ENCODE data around the gene WDR86. TPM values are rescaled to one million over a fixed set of nuclear protein-coding genes. Genes with fewer than 3 reads are reported as not detected.

WDR86 gene
- total and polyA plus RNA-seq, 2 of the 4 experiments (the other 2 are of a cell fraction), result not detected

- H3K4ac ChIP-seq (ENCODE audit: low read depth, low read length), result no peak overlapping the region
- no peak overlapping the region for H2AFZ ChIP-seq (replicated peaks; ENCODE audit: low read length, poor library complexity)
- intact Hi-C loops (cut with micrococcal nuclease) (no loop called here), dilution Hi-C loops (cut with HindIII; ENCODE audit: low sequenced_read_pairs, unreplicated experiment) (no loop called here), in situ Hi-C loops (cut with MboI; ENCODE audit: low sequenced_read_pairs) (loop anchor here (5.0 to 25.0 kb wide), 2 partner anchors 35 to 410 kb away; no protein-coding TSS in a partner anchor)
- H2BK20ac ChIP-seq (ENCODE audit: low read depth, low read length), result no peak overlapping the region
- no peak overlapping the region for H3K14ac ChIP-seq (replicated peaks; ENCODE audit: low read depth, low read length)
- H3K18ac ChIP-seq (ENCODE audit: low read depth, low read length), result no peak overlapping the region
- CTCF ChIA-PET, result interaction anchor here (7.1 kb wide), 1 partner anchor 37 kb away, joined by 38 read pairs; no protein-coding TSS in a partner anchor
- no peaks in the 10 kb centered on the region for H4K20me1 ChIP-seq (ENCODE audit: insufficient read depth, low read length)
- H3K9me1 ChIP-seq (ENCODE audit: insufficient read depth, low read length), result no peaks in the 10 kb centered on the region
- H3K23ac ChIP-seq (ENCODE audit: low read depth, low read length), result no peak overlapping the region
- H3K4me2 ChIP-seq (ENCODE audit: low read depth, low read length), result no peak overlapping the region
- no peak for TF ChIP-seq CHD1 (IDR thresholded peaks at IDR 0.05; ENCODE audit: low read depth, low read length)
- TF ChIP-seq BHLHE40 (IDR thresholded peaks at IDR 0.05; ENCODE audit: low read depth, low read length), result no peak
- TF ChIP-seq MXI1 (IDR thresholded peaks at IDR 0.05; ENCODE audit: borderline replicate concordance, low read depth, low read length), result no peak
- no peak for TF ChIP-seq RFX5 (IDR thresholded peaks at IDR 0.05; ENCODE audit: low read depth, low read length)
- TF ChIP-seq USF2 (IDR thresholded peaks at IDR 0.05; ENCODE audit: low read depth, low read length), result no peak
- TF ChIP-seq POLR2A (IDR thresholded peaks at IDR 0.05; ENCODE audit: low read depth, low read length), result no peak
- TF ChIP-seq MAFK (IDR thresholded peaks at IDR 0.05; ENCODE audit: low read depth, low read length), result no peak
- TF ChIP-seq SMC3 (IDR thresholded peaks at IDR 0.05; ENCODE audit: low read depth, low read length), result no peak
- TF ChIP-seq, protein P1, sequence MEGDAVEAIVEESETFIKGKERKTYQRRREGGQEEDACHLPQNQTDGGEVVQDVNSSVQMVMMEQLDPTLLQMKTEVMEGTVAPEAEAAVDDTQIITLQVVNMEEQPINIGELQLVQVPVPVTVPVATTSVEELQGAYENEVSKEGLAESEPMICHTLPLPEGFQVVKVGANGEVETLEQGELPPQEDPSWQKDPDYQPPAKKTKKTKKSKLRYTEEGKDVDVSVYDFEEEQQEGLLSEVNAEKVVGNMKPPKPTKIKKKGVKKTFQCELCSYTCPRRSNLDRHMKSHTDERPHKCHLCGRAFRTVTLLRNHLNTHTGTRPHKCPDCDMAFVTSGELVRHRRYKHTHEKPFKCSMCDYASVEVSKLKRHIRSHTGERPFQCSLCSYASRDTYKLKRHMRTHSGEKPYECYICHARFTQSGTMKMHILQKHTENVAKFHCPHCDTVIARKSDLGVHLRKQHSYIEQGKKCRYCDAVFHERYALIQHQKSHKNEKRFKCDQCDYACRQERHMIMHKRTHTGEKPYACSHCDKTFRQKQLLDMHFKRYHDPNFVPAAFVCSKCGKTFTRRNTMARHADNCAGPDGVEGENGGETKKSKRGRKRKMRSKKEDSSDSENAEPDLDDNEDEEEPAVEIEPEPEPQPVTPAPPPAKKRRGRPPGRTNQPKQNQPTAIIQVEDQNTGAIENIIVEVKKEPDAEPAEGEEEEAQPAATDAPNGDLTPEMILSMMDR (conservative IDR thresholded peaks at IDR 0.05; ENCODE audit: low read depth, low read length), result no peak
- no peak for TF ChIP-seq RCOR1 (IDR thresholded peaks at IDR 0.05; ENCODE audit: insufficient replicate concordance, low read length)
- no peak for TF ChIP-seq FOS (IDR thresholded peaks at IDR 0.05; ENCODE audit: low read depth, low read length)
- TF ChIP-seq ELK1 (IDR thresholded peaks at IDR 0.05; ENCODE audit: borderline replicate concordance, low read depth, low read length), result no peak
- TF ChIP-seq CEBPB (IDR thresholded peaks at IDR 0.05; ENCODE audit: low read depth, low read length), result no peak
- TF ChIP-seq MAZ (IDR thresholded peaks at IDR 0.05; ENCODE audit: borderline replicate concordance, low read depth, low read length), result no peak
- no peak for TF ChIP-seq RAD21 (IDR thresholded peaks at IDR 0.05; ENCODE audit: low read length)
- no peak for TF ChIP-seq NFE2L2 (IDR thresholded peaks at IDR 0.05; ENCODE audit: low read depth, low read length)
- no peak overlapping the region for H2AK5ac ChIP-seq (ENCODE audit: low read depth, low read length)
- H4K8ac ChIP-seq (ENCODE audit: low read depth in 2 of 2, low read length in 2 of 2), result no peak overlapping the region
- POLR2A ChIA-PET (ENCODE audit: unreplicated experiment), result no interaction called here
- WGBS, 2 experiments (ENCODE audit: extremely low coverage in 2 of 2, insufficient read length in 1 of 2), result no CpG with 5 or more reads among the region's 5 CpGs
- H2BK15ac ChIP-seq (ENCODE audit: low read depth, low read length), result no peak overlapping the region
- peaks cover 3 to 12% of the 10 kb centered on the region in 2 experiments; a peak in 3 of 4 replicates for H3K79me1 ChIP-seq (ENCODE audit: low read depth in 1 of 2, low read length in 2 of 2)
- no peak overlapping the region for H3K9ac ChIP-seq (ENCODE audit: low read depth, low read length)
- no peak overlapping the region for H2BK120ac ChIP-seq (ENCODE audit: low read depth, low read length)
- H3K27me3 ChIP-seq (ENCODE audit: control insufficient read depth, insufficient read depth, low read length), result no peaks in the 10 kb centered on the region
- H3K4me3 ChIP-seq (ENCODE audit: insufficient read depth, low read depth, low read length), result no peak overlapping the region
- no peak for ATAC-seq (ENCODE audit: low read depth)
- H2AK9ac ChIP-seq (replicated peaks; ENCODE audit: low read depth, low read length, poor library complexity), result no peak overlapping the region
- H4K5ac ChIP-seq (ENCODE audit: low read depth, low read length), result no peak overlapping the region
- H3K4me1 ChIP-seq (ENCODE audit: control insufficient read depth, insufficient read depth, low read length), result no peaks in the 10 kb centered on the region
- no peaks in the 10 kb centered on the region for H3K9me3 ChIP-seq (ENCODE audit: control insufficient read depth, insufficient read depth, low read length)
- H4K91ac ChIP-seq (ENCODE audit: insufficient read depth, low read depth, low read length), result no peak overlapping the region
- DNase-seq, result no peak
- no peak overlapping the region for H3K27ac ChIP-seq (ENCODE audit: insufficient read depth, low read length)
- no peak overlapping the region for H2BK5ac ChIP-seq (ENCODE audit: low read depth, low read length, poor library complexity, severe bottlenecking)
- H3K56ac ChIP-seq (ENCODE audit: extremely low read depth, insufficient read depth, low read length), result no peak overlapping the region
- peaks cover 47% of the 10 kb centered on the region for H3K36me3 ChIP-seq (ENCODE audit: control insufficient read depth, insufficient read depth, low read length)
- no TSS peak for BruUV-seq (replicated peaks)
Observed at GRCh38 chr7:151352512-151352911, 57.3 kb downstream of the WDR86 start.
